AG04450 (cell line): ENCODE data around the gene C1orf174. TPM values are rescaled to one million over a fixed set of nuclear protein-coding genes. Genes with fewer than 3 reads are reported as not detected.

ENCODE experiments used
- CTCF ChIA-PET: fragments of 300-600, 350-600 bp; formaldehyde crosslinking; extraction: SDS; loops from one replicate; lab custom pipeline; 2022; ENCODE audit warnings: antibody characterized with exemption, inconsistent platforms; lab: Charles Lee
- POLR2A ChIA-PET: fragments of 350-600 bp; formaldehyde crosslinking; extraction: SDS; loops from one replicate; lab custom pipeline; 2021; ENCODE audit warnings: antibody characterized with exemption, inconsistent platforms; lab: Yijun Ruan, JAX
- DNase-seq: peaks from one replicate; pipeline ENCODE4 v3.0.0-alpha.2; 2011; ENCODE audit warnings: low read depth, low spot score
- H3K27ac ChIP-seq: one replicate; pipeline ENCODE4 v1.5.1; 2012; ENCODE audit warnings: low read depth, low read length, control low read depth
- H3K27me3 ChIP-seq: one replicate; pipeline ENCODE4 v1.6.0; 2012; ENCODE audit warnings: low read length; ENCODE audit not compliant: control insufficient read depth, insufficient read depth
- H3K4me3 ChIP-seq: 2 replicates; pipeline ENCODE4 v1.5.1; 2011; ENCODE audit warnings: mild to moderate bottlenecking, low read depth, low read length, control low read depth
- H3K9me3 ChIP-seq: 2 replicates; pipeline ENCODE4 v1.5.1; 2012; ENCODE audit warnings: low read length; ENCODE audit not compliant: control insufficient read depth, insufficient read depth
- polyA plus RNA-seq: library from polyadenylated mRNA; depleted of rRNA; stranded (reverse); fragments of >200 nt; gene quantifications from 2 replicates; pipeline ENCODE4 v1.2.3, GENCODE V29; 2011
- TF ChIP-seq, protein P1 (sequence below): IDR thresholded peaks from 2 replicates; pipeline ENCODE4 v1.5.1; 2011; ENCODE audit warnings: low read depth, low read length, control low read depth, inconsistent platforms

C1orf174 gene
- polyA plus RNA-seq, 1 experiment = 20.7 TPM

GRCh38 chr1:3905953-3906671 lies 6.0 kb upstream of the C1orf174 start:
- Histone ChIP-seq H3K27ac (no peak overlapping the region), H3K9me3 (no peaks in the 10 kb centered on the region; the same call in 1 of the 2 replicates), H3K27me3 (peaks cover 15% of the 10 kb centered on the region), H3K4me3 (no peak overlapping the region)
- TF ChIP-seq, protein P1, sequence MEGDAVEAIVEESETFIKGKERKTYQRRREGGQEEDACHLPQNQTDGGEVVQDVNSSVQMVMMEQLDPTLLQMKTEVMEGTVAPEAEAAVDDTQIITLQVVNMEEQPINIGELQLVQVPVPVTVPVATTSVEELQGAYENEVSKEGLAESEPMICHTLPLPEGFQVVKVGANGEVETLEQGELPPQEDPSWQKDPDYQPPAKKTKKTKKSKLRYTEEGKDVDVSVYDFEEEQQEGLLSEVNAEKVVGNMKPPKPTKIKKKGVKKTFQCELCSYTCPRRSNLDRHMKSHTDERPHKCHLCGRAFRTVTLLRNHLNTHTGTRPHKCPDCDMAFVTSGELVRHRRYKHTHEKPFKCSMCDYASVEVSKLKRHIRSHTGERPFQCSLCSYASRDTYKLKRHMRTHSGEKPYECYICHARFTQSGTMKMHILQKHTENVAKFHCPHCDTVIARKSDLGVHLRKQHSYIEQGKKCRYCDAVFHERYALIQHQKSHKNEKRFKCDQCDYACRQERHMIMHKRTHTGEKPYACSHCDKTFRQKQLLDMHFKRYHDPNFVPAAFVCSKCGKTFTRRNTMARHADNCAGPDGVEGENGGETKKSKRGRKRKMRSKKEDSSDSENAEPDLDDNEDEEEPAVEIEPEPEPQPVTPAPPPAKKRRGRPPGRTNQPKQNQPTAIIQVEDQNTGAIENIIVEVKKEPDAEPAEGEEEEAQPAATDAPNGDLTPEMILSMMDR = no peak
- no peak for DNase-seq
- POLR2A ChIA-PET = no interaction called here
- CTCF ChIA-PET = no interaction called here

DNA sequence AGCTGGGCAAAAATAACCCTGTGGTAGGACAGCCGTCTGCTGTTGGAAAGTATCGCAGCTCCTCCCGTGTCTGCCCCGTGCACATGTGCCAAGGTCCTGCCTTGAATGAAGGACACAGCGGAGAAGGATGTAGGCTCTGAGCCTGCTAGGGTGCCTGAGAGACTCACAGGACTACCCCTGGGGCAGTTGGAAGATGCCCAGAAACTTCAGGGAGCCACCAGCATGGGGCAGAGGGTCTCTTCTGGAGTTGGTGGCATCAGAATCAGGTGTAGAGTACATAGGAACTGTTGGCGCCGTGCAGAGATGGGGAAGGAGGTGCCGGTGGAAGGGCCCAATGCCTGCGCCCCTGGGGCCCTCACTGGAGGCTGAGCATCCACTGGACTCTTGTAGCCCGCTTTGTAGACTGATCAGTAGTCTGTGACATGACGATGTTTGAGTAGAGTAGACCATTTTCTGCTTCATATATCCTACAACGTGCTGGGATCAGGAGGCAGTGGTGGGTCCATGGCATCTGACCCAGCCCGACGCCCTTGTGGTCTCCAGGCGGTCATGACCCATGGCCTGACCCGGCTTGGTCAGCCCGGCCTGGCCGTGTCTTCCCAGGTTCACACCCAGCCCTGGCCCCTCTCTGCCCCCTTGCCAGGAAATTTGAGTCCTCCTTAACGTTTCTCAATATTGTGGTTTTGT lies 5.3 kb upstream of the C1orf174 start:
- Histone ChIP-seq H3K9me3 (no peaks in the 10 kb centered on the region; the same call in 1 of the 2 replicates), H3K27ac (no peak overlapping the region), H3K4me3 (no peak overlapping the region), H3K27me3 (peaks cover 11% of the 10 kb centered on the region)
- no peak for DNase-seq
- TF ChIP-seq, protein P1 = no peak
- POLR2A ChIA-PET = no interaction called here
- CTCF ChIA-PET = no interaction called here

- CTCF ChIA-PET = no interaction called here
- Histone ChIP-seq H3K9me3 (no peaks in the 10 kb centered on the region; the same call in 1 of the 2 replicates), H3K4me3 (no peak overlapping the region), H3K27me3 (peaks cover 7% of the 10 kb centered on the region), H3K27ac (no peak overlapping the region)
- TF ChIP-seq, protein P1 = no peak
- POLR2A ChIA-PET = no interaction called here
- DNase-seq = no peak
These were observed 4.7 kb upstream of the C1orf174 start for GRCh38 chr1:3904843-3905185.

- ChIA-PET POLR2A (no interaction called here), CTCF (interaction anchor here (0.6 kb wide), 1 partner anchor 385 kb away, joined by 4 read pairs; no protein-coding TSS in a partner anchor)
- no peak for DNase-seq
- TF ChIP-seq, protein P1 = no peak
- no peaks in the 10 kb centered on the region; the same call in 1 of the 2 replicates for H3K9me3 ChIP-seq
- H3K4me3 ChIP-seq = no peak overlapping the region
- H3K27me3 ChIP-seq = peaks cover 7% of the 10 kb centered on the region
- H3K27ac ChIP-seq = no peak overlapping the region
These were observed 4.2 kb upstream of the C1orf174 start for GRCh38 chr1:3904006-3904842.
